OCI-LY3 (cell line): ENCODE data around the gene POC1B.

Experiments used
- EZH2phosphoT487 ChIP-seq: fragments of 200-600 bp; shearing (Covaris generic); IDR thresholded peaks from 2 replicates; pipeline ENCODE4 v1.6.1; 2018; ENCODE audit warnings: antibody characterized with exemption, mixed run types, low read depth
- TF ChIP-seq, protein P1 (sequence below): fragments of 200-600, 300-600 bp; sonication (generic); IDR thresholded peaks from 2 replicates; pipeline ENCODE4 v1.5.1; 2014; ENCODE audit warnings: antibody characterized with exemption, low read length, low read depth

GRCh38 chr12:89400415-89400814, 125.4 kb downstream of the POC1B start:
- TF ChIP-seq, protein P1, sequence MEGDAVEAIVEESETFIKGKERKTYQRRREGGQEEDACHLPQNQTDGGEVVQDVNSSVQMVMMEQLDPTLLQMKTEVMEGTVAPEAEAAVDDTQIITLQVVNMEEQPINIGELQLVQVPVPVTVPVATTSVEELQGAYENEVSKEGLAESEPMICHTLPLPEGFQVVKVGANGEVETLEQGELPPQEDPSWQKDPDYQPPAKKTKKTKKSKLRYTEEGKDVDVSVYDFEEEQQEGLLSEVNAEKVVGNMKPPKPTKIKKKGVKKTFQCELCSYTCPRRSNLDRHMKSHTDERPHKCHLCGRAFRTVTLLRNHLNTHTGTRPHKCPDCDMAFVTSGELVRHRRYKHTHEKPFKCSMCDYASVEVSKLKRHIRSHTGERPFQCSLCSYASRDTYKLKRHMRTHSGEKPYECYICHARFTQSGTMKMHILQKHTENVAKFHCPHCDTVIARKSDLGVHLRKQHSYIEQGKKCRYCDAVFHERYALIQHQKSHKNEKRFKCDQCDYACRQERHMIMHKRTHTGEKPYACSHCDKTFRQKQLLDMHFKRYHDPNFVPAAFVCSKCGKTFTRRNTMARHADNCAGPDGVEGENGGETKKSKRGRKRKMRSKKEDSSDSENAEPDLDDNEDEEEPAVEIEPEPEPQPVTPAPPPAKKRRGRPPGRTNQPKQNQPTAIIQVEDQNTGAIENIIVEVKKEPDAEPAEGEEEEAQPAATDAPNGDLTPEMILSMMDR: no peak
- no peak for TF ChIP-seq EZH2phosphoT487
